Neural cell (in vitro differentiated cells): ENCODE measurements around the gene PARVB.

ENCODE experiments used
- EP300 ChIP-seq: fragments of 450-650 bp; conservative IDR thresholded peaks from 2 replicates; pipeline ENCODE4 v1.6.1; 2014; ENCODE audit warnings: antibody characterized with exemption, mild to moderate bottlenecking, moderate library complexity; ENCODE audit not compliant: poor library complexity, severe bottlenecking
- EZH2 ChIP-seq: fragments of 200-600, 300-800 bp; shearing (Covaris generic), sonication (generic); IDR thresholded peaks from 2 replicates; pipeline ENCODE4 v1.6.1; 2014; ENCODE audit warnings: antibody characterized with exemption, low read length, borderline replicate concordance, mild to moderate bottlenecking; ENCODE audit not compliant: insufficient read depth, poor library complexity, severe bottlenecking
- MXI1 ChIP-seq: fragments of 450-650 bp; conservative IDR thresholded peaks from 2 replicates; pipeline ENCODE4 v1.6.1; 2014; ENCODE audit warnings: antibody characterized with exemption, mild to moderate bottlenecking; ENCODE audit not compliant: poor library complexity, severe bottlenecking
- POLR2AphosphoS5 ChIP-seq: IDR thresholded peaks from 2 replicates; pipeline ENCODE4 v1.6.1; 2012
- RAD21 ChIP-seq: fragments of 450-650 bp; conservative IDR thresholded peaks from 2 replicates; pipeline ENCODE4 v1.6.1; 2014; ENCODE audit warnings: antibody characterized with exemption, mild to moderate bottlenecking, moderate library complexity
- REST ChIP-seq: IDR thresholded peaks from 2 replicates; pipeline ENCODE4 v1.6.1; 2012; ENCODE audit warnings: borderline replicate concordance
- SMC3 ChIP-seq: fragments of 450-650 bp; conservative IDR thresholded peaks from 2 replicates; pipeline ENCODE4 v1.6.1; 2014; ENCODE audit warnings: antibody characterized with exemption, mild to moderate bottlenecking, moderate library complexity; ENCODE audit not compliant: poor library complexity
- TAF1 ChIP-seq: IDR thresholded peaks from 2 replicates; pipeline ENCODE4 v1.6.1; 2012; ENCODE audit warnings: low read depth
- TF ChIP-seq, protein P1 (sequence below): fragments of 450-650 bp; IDR thresholded peaks from 2 replicates; pipeline ENCODE4 v1.5.1; 2014; ENCODE audit warnings: antibody characterized with exemption, mild to moderate bottlenecking, moderate library complexity; ENCODE audit not compliant: poor library complexity, severe bottlenecking

GRCh38 chr22:44164031-44164430, 139.9 kb downstream of the PARVB start:
- TF ChIP-seq, protein P1, sequence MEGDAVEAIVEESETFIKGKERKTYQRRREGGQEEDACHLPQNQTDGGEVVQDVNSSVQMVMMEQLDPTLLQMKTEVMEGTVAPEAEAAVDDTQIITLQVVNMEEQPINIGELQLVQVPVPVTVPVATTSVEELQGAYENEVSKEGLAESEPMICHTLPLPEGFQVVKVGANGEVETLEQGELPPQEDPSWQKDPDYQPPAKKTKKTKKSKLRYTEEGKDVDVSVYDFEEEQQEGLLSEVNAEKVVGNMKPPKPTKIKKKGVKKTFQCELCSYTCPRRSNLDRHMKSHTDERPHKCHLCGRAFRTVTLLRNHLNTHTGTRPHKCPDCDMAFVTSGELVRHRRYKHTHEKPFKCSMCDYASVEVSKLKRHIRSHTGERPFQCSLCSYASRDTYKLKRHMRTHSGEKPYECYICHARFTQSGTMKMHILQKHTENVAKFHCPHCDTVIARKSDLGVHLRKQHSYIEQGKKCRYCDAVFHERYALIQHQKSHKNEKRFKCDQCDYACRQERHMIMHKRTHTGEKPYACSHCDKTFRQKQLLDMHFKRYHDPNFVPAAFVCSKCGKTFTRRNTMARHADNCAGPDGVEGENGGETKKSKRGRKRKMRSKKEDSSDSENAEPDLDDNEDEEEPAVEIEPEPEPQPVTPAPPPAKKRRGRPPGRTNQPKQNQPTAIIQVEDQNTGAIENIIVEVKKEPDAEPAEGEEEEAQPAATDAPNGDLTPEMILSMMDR, result no peak
- TF ChIP-seq SMC3 (no peak), EZH2 (no peak), POLR2AphosphoS5 (no peak), RAD21 (no peak), TAF1 (no peak), REST (no peak), EP300 (no peak), MXI1 (no peak)
